A549 (cell line): ENCODE results near the gene MBNL1. TPM values are rescaled to one million over a fixed set of nuclear protein-coding genes. Genes with fewer than 3 reads are reported as not detected.

Source experiments
- ATAC-seq, 2 experiments: fragments of 200-7000 bp in 1 of 2; fragments of >200 bp in 1 of 2; cut with Nextera tagmentation in 1 of 2; cut with Tn5 transposase in 1 of 2; 3 replicates each; pipeline versions ENCODE4 v1.8.0 to v1.9.1; 2018 to 2020; ENCODE audit warnings: mild to moderate bottlenecking in 1 of 2, moderate library complexity in 1 of 2
- CTCF ChIA-PET: fragments of 300-600 bp; sonication (Branson Sonifier 250); formaldehyde crosslinking; extraction: SDS; loops from one replicate; lab custom pipeline; 2021; ENCODE audit warnings: antibody characterized with exemption, inconsistent platforms; lab: Yijun Ruan, JAX
- POLR2A ChIA-PET: fragments of 350-600 bp; formaldehyde crosslinking; extraction: SDS; loops from one replicate; lab custom pipeline; 2021; ENCODE audit warnings: antibody characterized with exemption, inconsistent platforms; lab: Yijun Ruan, JAX
- DNase-seq, 2 experiments: peaks; one replicate each; pipeline versions ENCODE4 v3.0.0 to v3.0.0-alpha.2; 2011 to 2016; ENCODE audit warnings: low read depth in 1 of 2, low spot score in 1 of 2
- FAIRE-seq: peaks from 2 replicates; lab custom pipeline; 2011; peaks lifted over from hg19 to GRCh38; lab: Jason Lieb, UNC
- H3K27ac ChIP-seq, 2 experiments: fragments of >200 bp; sonication (Bioruptor Twin); formaldehyde crosslinking; 3 replicates each; pipeline ENCODE4 v1.5.1; 2016 to 2017
- H3K4me1 ChIP-seq: fragments of >200 bp; sonication (Bioruptor Twin); formaldehyde crosslinking; 3 replicates; pipeline ENCODE4 v1.6.1; 2016
- H3K4me2 ChIP-seq: fragments of >200 bp; sonication (Bioruptor Twin); formaldehyde crosslinking; 3 replicates; pipeline ENCODE4 v1.6.1; 2016
- H3K4me3 ChIP-seq: fragments of >200 bp; sonication (Bioruptor Twin); formaldehyde crosslinking; 3 replicates; pipeline ENCODE4 v1.5.1; 2016
- H3K9me3 ChIP-seq: fragments of >200 bp; sonication (Bioruptor Twin); formaldehyde crosslinking; 3 replicates; pipeline ENCODE4 v1.6.1; 2016
- BHLHE40 ChIP-seq: IDR thresholded peaks from 2 replicates; pipeline ENCODE4 v1.6.1; 2012; ENCODE audit warnings: low read depth, low read length, inconsistent platforms
- CBX2 ChIP-seq: fragments of 200-600 bp; sonication (generic); IDR thresholded peaks from 2 replicates; pipeline ENCODE4 v1.6.1; 2016; ENCODE audit warnings: low read depth, mild to moderate bottlenecking, borderline replicate concordance
- CHD2 ChIP-seq: fragments of 150-350 bp; IDR thresholded peaks from 2 replicates; pipeline ENCODE4 v1.6.1; 2014; ENCODE audit warnings: low read length; ENCODE audit not compliant: partially characterized antibody
- EHMT2 ChIP-seq: fragments of 200-600 bp; sonication (generic); IDR thresholded peaks from 2 replicates; pipeline ENCODE4 v1.6.1; 2016; ENCODE audit warnings: antibody characterized with exemption, low read depth, mild to moderate bottlenecking, moderate library complexity
- FOXS1 ChIP-seq: fragments of 250-450 bp; sonication (Bioruptor Pico); IDR thresholded peaks from 2 replicates; pipeline ENCODE4 v1.5.0; 2020; ENCODE audit warnings: mild to moderate bottlenecking, moderate library complexity
- GATA3 ChIP-seq: IDR thresholded peaks from 2 replicates; pipeline ENCODE4 v1.6.1; 2012; ENCODE audit warnings: borderline replicate concordance
- HEYL ChIP-seq: fragments of 250-450 bp; sonication (Bioruptor Pico); IDR thresholded peaks from 2 replicates; pipeline ENCODE4 v1.8.0; 2021; ENCODE audit warnings: mild to moderate bottlenecking, moderate library complexity
- HOXA7 ChIP-seq: fragments of 250-450 bp; sonication (Bioruptor Pico); IDR thresholded peaks from 2 replicates; pipeline ENCODE4 v1.5.0; 2020; ENCODE audit warnings: mild to moderate bottlenecking, moderate library complexity
- HOXB13 ChIP-seq: fragments of 250-450 bp; sonication (Bioruptor Pico); IDR thresholded peaks from 2 replicates; pipeline ENCODE4 v1.5.0; 2020; ENCODE audit warnings: low read depth, mild to moderate bottlenecking, moderate library complexity
- HOXB5 ChIP-seq: fragments of 250-450 bp; sonication (Bioruptor Pico); IDR thresholded peaks from 2 replicates; pipeline ENCODE4 v1.5.0; 2020; ENCODE audit warnings: mild to moderate bottlenecking, moderate library complexity
- JUN ChIP-seq, 2 experiments: fragments of >200 bp; sonication (Bioruptor Twin); formaldehyde crosslinking; IDR thresholded peaks; 2 replicates in 1 of 2; 3 replicates in 1 of 2; pipeline ENCODE4 v1.6.1; 2016 to 2017
- KDM1A ChIP-seq: fragments of 200-600 bp; sonication (generic); IDR thresholded peaks from 2 replicates; pipeline ENCODE4 v1.6.1; 2016; ENCODE audit warnings: low read depth, mild to moderate bottlenecking
- POLR2AphosphoS2 ChIP-seq: conservative IDR thresholded peaks from 2 replicates; pipeline ENCODE4 v1.6.1; 2012; ENCODE audit warnings: low read length, improper control_type of control experiment, inconsistent platforms
- RARB ChIP-seq: fragments of 250-450 bp; sonication (Bioruptor Pico); IDR thresholded peaks from 2 replicates; pipeline ENCODE4 v1.8.0; 2021; ENCODE audit warnings: mild to moderate bottlenecking, moderate library complexity
- ZNF302 ChIP-seq: fragments of 250-450 bp; sonication (Bioruptor Pico); IDR thresholded peaks from 2 replicates; pipeline ENCODE4 v1.9.0; 2021; ENCODE audit warnings: inconsistent platforms, mild to moderate bottlenecking, moderate library complexity
- WGBS: methylation state at CpG from one replicate; pipeline ENCODE4 v1.1.6; 2017; ENCODE audit errors: missing lambda C conversion rate; 5-methylcytosine and 5-hydroxymethylcytosine counted together
- polyA plus RNA-seq, 4 experiments: library from polyadenylated mRNA; depleted of rRNA in 3 of 4; stranded (reverse); fragments of >200 nt; fragmentation: RNase III in 1 of 4; extraction: RNeasy Plus Mini Kit Qiagen cat#74134 plus additional on column Dnase treatment in 1 of 4; gene quantifications; 2 replicates in 3 of 4; 3 replicates in 1 of 4; pipeline ENCODE4 v1.2.3, GENCODE V29; 2011 to 2017
- TF ChIP-seq, protein P1 (sequence below): IDR thresholded peaks from 2 replicates; pipeline ENCODE4 v1.6.1; 2012
- TF ChIP-seq, protein P2 (sequence below): IDR thresholded peaks from 2 replicates; pipeline ENCODE4 v1.6.1; 2012; ENCODE audit warnings: low read depth, borderline replicate concordance
- TF ChIP-seq, protein P3 (sequence below): fragments of >200 bp; sonication (Bioruptor Twin); formaldehyde crosslinking; IDR thresholded peaks from 3 replicates; pipeline ENCODE4 v1.6.1; 2016
- TF ChIP-seq, protein P4 (sequence below): fragments of 450-650 bp; IDR thresholded peaks from 2 replicates; pipeline ENCODE4 v1.6.1; 2014; ENCODE audit warnings: antibody characterized with exemption
- TF ChIP-seq, protein P5 (sequence below): fragments of >200 bp; sonication (Bioruptor Twin); formaldehyde crosslinking; IDR thresholded peaks from 2 replicates; pipeline ENCODE4 v1.6.1; 2016
- TF ChIP-seq, protein P6 (sequence below): fragments of >200 bp; sonication (Bioruptor Twin); formaldehyde crosslinking; IDR thresholded peaks from 3 replicates; pipeline ENCODE4 v1.5.1; 2016
- TF ChIP-seq, protein P7 (sequence below): fragments of 250-450 bp; sonication (Bioruptor Pico); IDR thresholded peaks from 2 replicates; pipeline ENCODE4 v1.5.0; 2021; ENCODE audit warnings: mild to moderate bottlenecking, moderate library complexity, borderline replicate concordance
- TF ChIP-seq, protein P8 (sequence below): fragments of 250-450 bp; sonication (Bioruptor Pico); IDR thresholded peaks from 2 replicates; pipeline ENCODE4 v1.5.0; 2020; ENCODE audit warnings: low read depth, mild to moderate bottlenecking, moderate library complexity

MBNL1 gene
- polyA plus RNA-seq, 2 of the 4 experiments (the other 2 are of a cell fraction), result 60.5 to 92.5 TPM

DNA sequence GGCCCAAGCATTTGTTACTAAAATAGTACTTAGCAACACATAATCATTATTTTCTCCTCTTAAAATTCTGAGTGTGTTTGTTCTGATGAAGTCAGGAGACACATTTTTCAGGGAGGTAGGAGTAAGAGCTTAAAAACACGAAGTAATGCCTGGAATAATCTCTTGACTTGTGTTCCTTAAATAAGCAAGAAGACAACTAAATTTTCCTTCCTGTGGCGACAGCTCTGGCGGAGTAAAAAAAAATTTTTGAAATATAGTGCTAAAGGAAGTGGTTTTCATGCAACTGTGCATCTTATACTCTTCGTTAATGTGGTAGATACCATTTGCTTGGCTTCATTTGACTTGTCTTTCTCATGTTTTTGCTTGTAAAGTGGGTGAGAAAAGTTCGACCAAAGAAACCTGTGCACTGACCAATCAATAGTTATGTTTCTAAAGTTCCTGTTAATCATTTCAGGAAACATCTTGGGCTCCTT is 11.1 kb upstream of the MBNL1 start:
- 88% methylated on average over 5 of the region's 5 CpGs for WGBS
- TF ChIP-seq HOXA7 (CRISPR knock-in tag), result no peak
- TF ChIP-seq, protein P1, sequence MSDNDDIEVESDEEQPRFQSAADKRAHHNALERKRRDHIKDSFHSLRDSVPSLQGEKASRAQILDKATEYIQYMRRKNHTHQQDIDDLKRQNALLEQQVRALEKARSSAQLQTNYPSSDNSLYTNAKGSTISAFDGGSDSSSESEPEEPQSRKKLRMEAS, result no peak
- TF ChIP-seq, protein P2, sequence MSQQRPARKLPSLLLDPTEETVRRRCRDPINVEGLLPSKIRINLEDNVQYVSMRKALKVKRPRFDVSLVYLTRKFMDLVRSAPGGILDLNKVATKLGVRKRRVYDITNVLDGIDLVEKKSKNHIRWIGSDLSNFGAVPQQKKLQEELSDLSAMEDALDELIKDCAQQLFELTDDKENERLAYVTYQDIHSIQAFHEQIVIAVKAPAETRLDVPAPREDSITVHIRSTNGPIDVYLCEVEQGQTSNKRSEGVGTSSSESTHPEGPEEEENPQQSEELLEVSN, result no peak
- TF ChIP-seq, protein P3, sequence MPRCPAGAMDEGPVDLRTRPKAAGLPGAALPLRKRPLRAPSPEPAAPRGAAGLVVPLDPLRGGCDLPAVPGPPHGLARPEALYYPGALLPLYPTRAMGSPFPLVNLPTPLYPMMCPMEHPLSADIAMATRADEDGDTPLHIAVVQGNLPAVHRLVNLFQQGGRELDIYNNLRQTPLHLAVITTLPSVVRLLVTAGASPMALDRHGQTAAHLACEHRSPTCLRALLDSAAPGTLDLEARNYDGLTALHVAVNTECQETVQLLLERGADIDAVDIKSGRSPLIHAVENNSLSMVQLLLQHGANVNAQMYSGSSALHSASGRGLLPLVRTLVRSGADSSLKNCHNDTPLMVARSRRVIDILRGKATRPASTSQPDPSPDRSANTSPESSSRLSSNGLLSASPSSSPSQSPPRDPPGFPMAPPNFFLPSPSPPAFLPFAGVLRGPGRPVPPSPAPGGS, result no peak
- TF ChIP-seq, protein P4, sequence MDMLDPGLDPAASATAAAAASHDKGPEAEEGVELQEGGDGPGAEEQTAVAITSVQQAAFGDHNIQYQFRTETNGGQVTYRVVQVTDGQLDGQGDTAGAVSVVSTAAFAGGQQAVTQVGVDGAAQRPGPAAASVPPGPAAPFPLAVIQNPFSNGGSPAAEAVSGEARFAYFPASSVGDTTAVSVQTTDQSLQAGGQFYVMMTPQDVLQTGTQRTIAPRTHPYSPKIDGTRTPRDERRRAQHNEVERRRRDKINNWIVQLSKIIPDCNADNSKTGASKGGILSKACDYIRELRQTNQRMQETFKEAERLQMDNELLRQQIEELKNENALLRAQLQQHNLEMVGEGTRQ, result no peak
- TF ChIP-seq FOXS1 (CRISPR knock-in tag), result no peak
- no peak for TF ChIP-seq HOXB13 (CRISPR knock-in tag)
- no peak for TF ChIP-seq POLR2AphosphoS2
- TF ChIP-seq CHD2, result no peak
- no peak for TF ChIP-seq HEYL (CRISPR knock-in tag)
- no peak for TF ChIP-seq JUN (IDR thresholded peaks at IDR 0.05)
- no peak for TF ChIP-seq EHMT2
- TF ChIP-seq, protein P5, sequence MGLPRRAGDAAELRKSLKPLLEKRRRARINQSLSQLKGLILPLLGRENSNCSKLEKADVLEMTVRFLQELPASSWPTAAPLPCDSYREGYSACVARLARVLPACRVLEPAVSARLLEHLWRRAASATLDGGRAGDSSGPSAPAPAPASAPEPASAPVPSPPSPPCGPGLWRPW, result no peak
- TF ChIP-seq, protein P6, sequence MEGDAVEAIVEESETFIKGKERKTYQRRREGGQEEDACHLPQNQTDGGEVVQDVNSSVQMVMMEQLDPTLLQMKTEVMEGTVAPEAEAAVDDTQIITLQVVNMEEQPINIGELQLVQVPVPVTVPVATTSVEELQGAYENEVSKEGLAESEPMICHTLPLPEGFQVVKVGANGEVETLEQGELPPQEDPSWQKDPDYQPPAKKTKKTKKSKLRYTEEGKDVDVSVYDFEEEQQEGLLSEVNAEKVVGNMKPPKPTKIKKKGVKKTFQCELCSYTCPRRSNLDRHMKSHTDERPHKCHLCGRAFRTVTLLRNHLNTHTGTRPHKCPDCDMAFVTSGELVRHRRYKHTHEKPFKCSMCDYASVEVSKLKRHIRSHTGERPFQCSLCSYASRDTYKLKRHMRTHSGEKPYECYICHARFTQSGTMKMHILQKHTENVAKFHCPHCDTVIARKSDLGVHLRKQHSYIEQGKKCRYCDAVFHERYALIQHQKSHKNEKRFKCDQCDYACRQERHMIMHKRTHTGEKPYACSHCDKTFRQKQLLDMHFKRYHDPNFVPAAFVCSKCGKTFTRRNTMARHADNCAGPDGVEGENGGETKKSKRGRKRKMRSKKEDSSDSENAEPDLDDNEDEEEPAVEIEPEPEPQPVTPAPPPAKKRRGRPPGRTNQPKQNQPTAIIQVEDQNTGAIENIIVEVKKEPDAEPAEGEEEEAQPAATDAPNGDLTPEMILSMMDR, result no peak
- TF ChIP-seq KDM1A, result no peak
- POLR2A ChIA-PET, result interaction anchor here (1.9 kb wide), 1 partner anchor 11 kb away, joined by 12 read pairs; the partner anchor contains the start of gene MBNL1

DNA sequence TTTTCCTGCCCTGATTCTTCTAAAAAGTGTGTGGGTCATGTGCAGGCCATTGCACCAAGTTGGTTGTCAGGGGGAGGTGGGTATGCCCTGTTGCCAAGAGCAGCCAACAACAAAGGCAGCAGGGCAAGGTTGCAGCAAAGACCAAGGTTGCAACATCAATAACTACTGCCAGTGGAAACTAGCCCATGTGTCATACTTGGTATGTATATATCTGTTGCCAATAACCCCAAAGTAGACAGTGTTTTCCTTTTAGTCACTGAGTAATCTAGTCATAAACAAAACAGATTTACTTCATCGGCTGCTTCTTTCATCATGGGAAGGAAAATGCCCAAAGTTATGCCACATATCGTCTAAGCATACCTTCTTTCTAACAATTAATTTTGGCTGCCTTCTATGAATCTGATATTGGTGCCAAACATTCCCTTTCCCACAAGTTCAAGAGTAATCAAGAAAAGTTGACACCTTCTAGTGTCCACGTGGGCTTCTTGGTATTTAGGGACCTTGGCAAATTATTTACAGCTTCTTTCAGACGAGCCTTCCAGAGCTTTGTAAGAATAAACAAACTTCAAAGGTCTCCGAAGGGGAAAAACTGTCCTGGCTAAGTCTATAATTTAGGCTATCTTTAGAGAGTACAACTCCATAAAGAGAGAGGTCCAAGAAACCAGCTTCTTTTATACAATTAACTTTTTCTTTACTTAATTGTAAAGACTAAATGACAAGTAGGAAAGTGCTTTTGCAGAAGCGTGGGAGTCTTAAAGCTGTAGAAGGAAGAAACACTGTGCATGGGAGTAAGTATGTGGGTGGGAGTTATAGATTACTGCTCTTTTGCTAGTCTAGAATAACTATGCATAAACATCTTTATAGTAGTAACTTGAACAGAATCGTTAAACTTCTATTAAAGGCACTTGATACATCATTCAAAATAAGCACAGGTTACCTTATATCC is 10.0 kb upstream of the MBNL1 start:
- POLR2A ChIA-PET, result interaction anchor here (1.9 kb wide), 1 partner anchor 10 kb away, joined by 12 read pairs; the partner anchor contains the start of gene MBNL1
- WGBS, result 12% methylated on average over 7 of the region's 7 CpGs
- Histone ChIP-seq H3K27ac (peak overlapping the region; percentile 46 to 64), H3K4me1 (peaks cover 29% of the 10 kb centered on the region), H3K4me2 (peak overlapping the region; percentile 72), H3K4me3 (peak overlapping the region; percentile 12; the same call in 2 of the 3 replicates), H3K9me3 (no peaks in the 10 kb centered on the region)
- CTCF ChIA-PET, result interaction anchor here (0.7 to 1.0 kb wide), 2 partner anchors 10 to 73 kb away, joined by 3 to 4 read pairs; partner anchors contain the start of gene MBNL1
- FAIRE-seq (peak; percentile 85), ATAC-seq (peak; percentile 95 to 99), DNase-seq (peak; percentile 81 to 93)
- no peak for TF ChIP-seq HOXB5 (CRISPR knock-in tag)
- TF ChIP-seq HOXB13 (CRISPR knock-in tag), result no peak
- TF ChIP-seq, protein P7, sequence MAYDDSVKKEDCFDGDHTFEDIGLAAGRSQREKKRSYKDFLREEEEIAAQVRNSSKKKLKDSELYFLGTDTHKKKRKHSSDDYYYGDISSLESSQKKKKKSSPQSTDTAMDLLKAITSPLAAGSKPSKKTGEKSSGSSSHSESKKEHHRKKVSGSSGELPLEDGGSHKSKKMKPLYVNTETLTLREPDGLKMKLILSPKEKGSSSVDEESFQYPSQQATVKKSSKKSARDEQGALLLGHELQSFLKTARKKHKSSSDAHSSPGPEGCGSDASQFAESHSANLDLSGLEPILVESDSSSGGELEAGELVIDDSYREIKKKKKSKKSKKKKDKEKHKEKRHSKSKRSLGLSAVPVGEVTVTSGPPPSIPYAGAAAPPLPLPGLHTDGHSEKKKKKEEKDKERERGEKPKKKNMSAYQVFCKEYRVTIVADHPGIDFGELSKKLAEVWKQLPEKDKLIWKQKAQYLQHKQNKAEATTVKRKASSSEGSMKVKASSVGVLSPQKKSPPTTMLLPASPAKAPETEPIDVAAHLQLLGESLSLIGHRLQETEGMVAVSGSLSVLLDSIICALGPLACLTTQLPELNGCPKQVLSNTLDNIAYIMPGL (CRISPR knock-in tag), result no peak
- peak; percentile 90 for TF ChIP-seq GATA3
- 0 out of 2 replicates have a peak, but pooled peaks have one; percentile 64 for TF ChIP-seq RARB (CRISPR knock-in tag)
- TF ChIP-seq ZNF302 (CRISPR knock-in tag), result no peak
- TF ChIP-seq BHLHE40, result peak; percentile 25; the same call in 1 of the 2 replicates
- TF ChIP-seq CBX2, result no peak
- TF ChIP-seq, protein P8, sequence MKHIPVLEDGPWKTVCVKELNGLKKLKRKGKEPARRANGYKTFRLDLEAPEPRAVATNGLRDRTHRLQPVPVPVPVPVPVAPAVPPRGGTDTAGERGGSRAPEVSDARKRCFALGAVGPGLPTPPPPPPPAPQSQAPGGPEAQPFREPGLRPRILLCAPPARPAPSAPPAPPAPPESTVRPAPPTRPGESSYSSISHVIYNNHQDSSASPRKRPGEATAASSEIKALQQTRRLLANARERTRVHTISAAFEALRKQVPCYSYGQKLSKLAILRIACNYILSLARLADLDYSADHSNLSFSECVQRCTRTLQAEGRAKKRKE (CRISPR knock-in tag), result no peak
- TF ChIP-seq JUN (IDR thresholded peaks at IDR 0.05), result peak; percentile 63 to 83; a peak in 3 of 5 replicates

More for the DNA sequence above, 11.1 kb upstream of the MBNL1 start:
- Histone ChIP-seq H3K4me3 (no peak overlapping the region), H3K9me3 (no peaks in the 10 kb centered on the region), H3K4me2 (peak overlapping the region; percentile 72), H3K4me1 (peaks cover 29% of the 10 kb centered on the region), H3K27ac (peak overlapping the region; percentile 46 to 51; a peak in 4 of 6 replicates)
- CTCF ChIA-PET, result no interaction called here
- FAIRE-seq, result no peak
- DNase-seq, result no peak
- ATAC-seq, result no peak
